ENCODE measurements around the gene BLACAT1.

- TF ChIP-seq, protein P1, sequence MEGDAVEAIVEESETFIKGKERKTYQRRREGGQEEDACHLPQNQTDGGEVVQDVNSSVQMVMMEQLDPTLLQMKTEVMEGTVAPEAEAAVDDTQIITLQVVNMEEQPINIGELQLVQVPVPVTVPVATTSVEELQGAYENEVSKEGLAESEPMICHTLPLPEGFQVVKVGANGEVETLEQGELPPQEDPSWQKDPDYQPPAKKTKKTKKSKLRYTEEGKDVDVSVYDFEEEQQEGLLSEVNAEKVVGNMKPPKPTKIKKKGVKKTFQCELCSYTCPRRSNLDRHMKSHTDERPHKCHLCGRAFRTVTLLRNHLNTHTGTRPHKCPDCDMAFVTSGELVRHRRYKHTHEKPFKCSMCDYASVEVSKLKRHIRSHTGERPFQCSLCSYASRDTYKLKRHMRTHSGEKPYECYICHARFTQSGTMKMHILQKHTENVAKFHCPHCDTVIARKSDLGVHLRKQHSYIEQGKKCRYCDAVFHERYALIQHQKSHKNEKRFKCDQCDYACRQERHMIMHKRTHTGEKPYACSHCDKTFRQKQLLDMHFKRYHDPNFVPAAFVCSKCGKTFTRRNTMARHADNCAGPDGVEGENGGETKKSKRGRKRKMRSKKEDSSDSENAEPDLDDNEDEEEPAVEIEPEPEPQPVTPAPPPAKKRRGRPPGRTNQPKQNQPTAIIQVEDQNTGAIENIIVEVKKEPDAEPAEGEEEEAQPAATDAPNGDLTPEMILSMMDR (IDR thresholded peaks at IDR 0.05; ENCODE audit: low read depth, low read length) = no peak
- no peak for TF ChIP-seq EZH2phosphoT487 (IDR thresholded peaks at IDR 0.05; ENCODE audit: low read depth)
Measured at GRCh38 chr1:205451202-205451601, 4.6 kb downstream of the BLACAT1 start.

Measured in OCI-LY3 (cell line).